HG03439 (cell line): ENCODE data around the gene LNPEP.

Experiments
- ATAC-seq: cut with Tn5 transposase; IDR thresholded peaks from one replicate; pipeline ENCODE4 v1.9.1; 2021; ENCODE audit warnings: mild to moderate bottlenecking, moderate library complexity; ENCODE audit not compliant: unreplicated experiment

LNPEP gene

DNA sequence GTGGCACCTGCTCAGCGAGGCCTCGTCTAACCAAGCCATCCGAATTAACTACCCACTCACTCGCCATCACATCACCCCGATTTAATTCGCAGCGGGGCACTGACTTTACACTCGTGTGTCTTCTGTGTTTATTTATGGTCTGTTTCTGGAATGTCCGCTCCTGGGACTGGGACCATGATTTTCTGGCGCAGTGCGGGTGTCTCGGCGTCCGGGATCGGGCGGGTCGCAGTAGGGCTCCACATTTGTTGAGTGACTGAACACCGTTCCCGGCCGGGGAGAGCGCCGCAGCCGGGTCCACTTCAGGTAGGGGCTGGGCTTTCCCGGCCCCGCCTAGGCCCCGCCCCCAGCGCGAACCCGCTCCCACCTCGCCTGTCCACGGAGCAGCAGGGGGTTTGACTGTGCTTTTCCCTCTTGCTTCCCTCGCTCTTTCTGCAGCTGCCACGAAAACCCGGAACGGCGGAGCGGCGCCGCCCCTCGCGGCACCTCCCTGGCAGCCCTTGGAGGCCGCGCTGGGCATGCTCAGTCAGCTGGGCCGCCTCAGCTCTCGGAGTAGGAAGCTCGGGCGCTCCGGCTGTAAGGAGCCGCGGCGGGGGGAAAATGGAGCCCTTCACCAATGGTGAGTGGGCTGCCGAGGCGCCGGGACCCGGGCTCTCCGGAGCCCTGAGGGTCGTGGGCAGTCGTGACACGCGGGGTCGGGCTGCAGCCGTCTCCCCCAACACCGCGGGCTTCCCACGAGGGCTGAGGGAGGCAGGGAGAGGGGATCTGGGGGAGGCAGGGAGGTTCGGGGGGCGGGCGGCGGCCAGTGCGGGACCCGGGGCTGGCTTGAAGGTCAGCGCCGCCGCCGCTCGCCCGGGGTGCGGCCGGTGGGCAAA, at the start of gene LNPEP:
Gene LNPEP, plus strand, starts transcription at position 522 of the 872 bp plus-strand sequence. Its CDS starts 76 bp downstream, at position 598.
- ATAC-seq, result peak; percentile 53

DNA sequence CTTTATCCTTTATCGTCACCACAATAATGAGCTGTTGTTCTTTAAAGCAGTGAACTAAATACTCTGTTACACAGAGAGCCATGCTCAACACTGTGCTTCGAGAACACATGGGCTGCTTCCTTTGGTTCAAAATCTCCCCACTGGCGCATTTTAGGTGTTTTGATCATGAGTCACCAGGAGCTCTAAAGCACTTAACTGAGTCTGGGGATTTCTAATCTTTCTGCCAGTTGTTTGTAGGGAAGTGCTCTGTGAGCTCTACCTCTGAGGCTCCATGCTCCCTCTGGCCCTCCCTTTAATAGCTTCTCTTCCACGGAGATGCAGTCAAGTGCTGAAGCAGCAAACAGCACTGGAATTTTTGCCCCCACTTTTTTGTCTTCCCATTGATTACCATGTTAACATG, 42.5 kb upstream of the LNPEP start:
- ATAC-seq, result no peak

DNA sequence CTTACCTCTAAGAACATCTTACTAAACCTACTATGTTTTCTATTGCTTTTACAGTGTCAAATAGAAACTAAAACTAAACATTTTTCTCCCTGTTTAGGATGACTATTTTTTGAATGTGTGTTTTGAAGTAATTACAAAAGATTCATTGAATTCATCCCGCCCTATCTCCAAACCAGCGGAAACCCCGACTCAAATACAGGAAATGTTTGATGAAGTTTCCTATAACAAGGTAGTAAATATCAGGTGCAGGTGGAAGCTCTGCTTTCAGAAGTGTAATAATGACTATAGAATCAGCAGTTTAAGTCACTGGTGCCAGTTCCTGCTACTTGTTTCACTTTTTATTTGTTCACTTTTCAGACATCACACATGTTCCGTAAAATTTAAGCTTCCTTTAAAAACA, 39.6 kb upstream of the LNPEP start:
- ATAC-seq, result peak; percentile 57

DNA sequence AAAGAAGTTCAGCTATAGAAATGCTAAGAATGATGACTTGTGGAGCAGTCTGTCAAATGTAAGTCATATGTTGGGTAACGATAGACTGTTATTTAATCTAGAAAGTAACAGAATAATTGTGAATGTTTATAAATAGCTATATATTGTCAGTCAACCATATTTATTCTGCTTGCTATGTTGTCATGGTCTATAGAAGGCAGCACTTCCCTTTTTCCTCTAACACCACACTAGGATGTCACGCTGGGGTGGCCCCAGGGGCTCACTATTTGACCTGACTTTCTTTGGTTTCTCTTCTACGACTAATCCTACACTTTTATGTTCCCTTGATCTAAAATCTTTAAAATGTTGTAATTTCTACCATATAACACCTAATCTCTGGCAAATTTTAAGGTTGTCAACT, 39.1 kb upstream of the LNPEP start:
- peak; percentile 81 for ATAC-seq

DNA sequence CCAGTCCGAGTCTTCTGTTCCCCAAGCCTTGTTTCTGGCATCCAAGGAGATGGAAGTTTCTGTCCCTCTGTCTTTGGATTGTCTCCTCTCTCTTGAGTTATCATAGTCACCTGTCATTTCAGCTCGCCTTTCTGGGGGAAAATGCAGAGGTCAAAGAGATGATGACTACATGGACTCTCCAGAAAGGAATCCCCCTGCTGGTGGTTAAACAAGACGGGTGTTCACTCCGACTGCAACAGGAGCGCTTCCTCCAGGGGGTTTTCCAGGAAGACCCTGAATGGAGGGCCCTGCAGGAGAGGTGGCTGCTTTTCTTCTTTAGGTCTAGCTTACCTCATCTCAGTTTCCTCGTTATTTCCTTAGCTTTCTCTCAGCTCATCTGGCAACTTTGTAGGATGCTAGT, 34.5 kb upstream of the LNPEP start:
- ATAC-seq, result no peak

DNA sequence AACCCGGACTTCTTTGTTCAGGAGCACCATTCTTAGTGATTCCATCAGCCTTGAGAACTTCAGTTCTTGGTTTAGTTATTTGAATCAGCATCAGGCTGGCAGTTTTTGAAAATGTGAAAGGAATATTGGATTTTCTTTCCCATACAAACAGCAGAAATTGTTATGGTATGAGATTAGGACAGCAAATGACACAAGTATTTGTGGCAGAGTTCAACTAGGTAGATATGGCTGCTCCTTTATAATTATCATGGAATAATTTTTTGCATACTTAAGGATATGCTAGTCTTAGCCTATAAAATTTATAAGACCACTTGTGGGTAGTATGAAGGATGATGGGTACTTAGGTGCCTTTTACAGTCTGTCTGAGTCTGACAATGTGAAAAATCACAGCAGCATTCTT, 34.0 kb upstream of the LNPEP start:
- ATAC-seq, result no peak

DNA sequence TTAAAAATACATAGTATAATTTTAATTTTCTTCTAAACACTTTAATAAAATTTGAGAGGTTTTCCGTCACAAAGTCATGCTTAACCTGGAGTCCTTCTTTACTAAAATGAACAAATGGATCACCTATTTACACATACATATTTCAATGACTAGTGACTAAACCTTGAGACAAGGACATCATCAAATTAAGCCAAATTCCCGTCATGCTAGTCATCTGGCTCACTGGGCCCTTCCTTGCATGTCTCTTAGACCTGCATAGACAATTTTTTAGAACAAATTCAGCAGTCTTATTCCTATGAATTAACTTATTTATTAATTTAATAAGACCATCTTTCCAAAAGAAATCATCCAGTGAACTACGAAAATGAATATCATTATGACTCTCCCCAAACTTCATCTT, 33.0 kb upstream of the LNPEP start:
- ATAC-seq, result no peak

DNA sequence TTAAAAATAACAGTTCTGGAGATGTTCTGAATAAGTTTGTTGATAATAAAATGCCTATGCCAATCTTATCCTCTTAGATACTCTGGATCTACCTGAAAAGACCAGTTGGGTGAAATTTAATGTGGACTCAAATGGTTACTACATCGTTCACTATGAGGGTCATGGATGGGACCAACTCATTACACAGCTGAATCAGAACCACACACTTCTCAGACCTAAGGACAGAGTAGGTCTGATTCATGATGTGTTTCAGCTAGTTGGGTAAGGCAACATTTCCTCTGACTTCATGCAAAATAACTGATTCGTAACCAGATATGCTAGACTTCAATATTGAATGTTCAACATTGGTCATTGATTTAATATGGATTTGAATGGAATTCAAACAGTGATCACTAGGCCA, 32.6 kb upstream of the LNPEP start:
- ATAC-seq, result no peak

DNA sequence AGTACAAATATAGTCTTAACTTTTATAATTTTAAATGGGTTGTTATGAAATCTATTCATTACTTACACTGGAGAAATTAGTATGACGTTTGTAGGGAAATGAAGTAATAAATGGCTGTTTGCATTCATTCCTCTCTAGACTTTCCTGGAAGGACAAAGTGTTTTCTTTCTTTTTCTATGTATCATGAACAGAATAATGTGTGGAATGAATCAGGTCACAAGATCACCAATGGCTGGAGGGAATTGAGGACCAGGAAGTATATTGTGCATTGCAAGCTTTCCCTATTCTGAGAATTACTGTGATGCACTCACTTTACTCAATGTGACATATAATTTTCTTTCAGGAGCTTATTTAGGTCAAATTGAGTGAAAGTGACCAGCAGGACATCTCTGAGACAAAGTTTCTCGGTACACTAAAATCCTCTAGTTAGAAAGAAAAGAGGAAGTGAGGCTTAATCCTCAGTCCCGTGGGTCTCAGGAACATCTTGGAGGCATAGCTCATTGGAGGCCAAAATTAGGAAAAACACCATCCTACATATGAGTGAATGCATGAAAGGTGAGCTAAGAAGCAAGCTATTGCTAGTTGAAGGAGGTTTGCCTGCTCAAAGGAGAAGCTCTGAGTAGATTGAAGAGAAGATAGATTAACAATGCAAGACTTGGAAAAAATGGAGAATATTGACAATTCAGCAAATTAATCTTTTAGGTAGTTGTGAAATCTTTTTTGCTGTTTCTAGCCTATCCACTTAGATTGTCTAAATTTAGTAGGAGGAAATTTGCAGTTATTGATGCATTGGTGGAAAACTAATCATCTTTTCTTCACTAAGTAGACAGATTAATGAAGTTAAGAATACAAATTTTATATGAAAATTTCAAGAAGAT, 31.6 kb upstream of the LNPEP start:
- no peak for ATAC-seq

DNA sequence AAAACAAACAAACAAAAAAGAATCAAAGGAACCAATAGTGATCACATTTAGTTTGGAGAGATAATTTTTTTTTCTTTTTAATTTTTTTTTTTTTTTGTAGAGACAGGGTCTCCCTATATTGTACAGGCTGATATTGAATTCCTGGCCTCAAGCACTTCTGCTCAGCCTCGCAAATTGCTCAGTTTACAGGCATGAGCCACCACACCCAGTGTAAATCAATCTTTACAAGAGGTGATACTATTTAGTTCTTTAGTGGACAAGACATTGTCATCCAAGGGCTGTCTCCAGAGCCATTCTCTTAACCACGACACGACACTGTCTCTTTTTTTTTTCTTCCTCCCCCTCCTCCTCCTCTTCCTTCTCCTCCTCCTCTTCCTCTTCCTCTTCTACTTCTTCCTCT, 30.0 kb upstream of the LNPEP start:
- no peak for ATAC-seq

DNA sequence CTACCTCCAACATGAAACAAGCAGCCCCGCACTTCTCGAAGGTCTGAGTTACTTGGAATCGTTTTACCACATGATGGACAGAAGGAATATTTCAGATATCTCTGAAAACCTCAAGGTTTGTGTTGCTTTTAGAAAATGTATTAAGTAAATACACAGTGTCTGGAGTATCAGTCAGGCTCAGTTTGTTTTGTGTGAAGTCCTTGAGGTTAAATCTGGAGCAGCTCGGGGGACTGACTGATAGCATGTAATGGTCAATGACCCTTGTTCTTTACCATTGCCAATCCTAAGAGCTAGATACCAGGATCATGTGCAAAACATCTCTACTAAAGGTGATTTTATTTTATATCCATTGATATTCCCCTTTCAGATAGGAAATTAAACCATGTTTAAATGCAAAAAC, 26.9 kb upstream of the LNPEP start:
- ATAC-seq, result no peak

DNA sequence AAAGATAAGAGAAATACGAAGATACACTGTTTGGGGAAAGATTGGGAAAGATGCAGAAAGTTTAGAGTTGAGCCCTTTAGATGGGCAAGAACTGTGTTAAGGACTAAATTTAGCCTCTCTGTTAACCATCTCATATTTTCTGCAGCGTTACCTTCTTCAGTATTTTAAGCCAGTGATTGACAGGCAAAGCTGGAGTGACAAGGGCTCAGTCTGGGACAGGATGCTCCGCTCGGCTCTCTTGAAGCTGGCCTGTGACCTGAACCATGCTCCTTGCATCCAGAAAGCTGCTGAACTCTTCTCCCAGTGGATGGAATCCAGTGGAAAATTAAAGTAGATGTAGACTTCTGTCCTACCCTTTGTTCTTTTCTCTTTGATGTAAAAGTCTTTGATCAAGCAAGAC, 26.4 kb upstream of the LNPEP start:
- no peak for ATAC-seq

DNA sequence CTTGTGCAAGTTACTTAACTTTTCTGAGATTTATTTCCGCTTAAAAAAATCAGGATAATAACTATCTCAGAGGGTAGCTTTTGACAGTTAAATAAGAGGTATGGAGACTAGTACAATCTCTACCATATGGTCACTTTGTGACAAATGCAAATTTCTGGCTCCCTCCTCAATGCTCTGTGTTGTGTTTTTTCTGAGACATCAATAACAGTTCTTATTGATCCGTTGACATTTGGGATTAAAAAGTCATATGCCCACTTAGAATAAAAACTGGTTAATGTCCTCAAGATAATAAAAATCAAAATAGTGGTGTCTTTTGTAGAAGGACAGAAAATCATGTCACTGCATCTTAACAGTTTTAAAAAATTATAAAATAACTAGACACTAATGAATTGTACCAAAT, 24.7 kb upstream of the LNPEP start:
- ATAC-seq, result no peak

DNA sequence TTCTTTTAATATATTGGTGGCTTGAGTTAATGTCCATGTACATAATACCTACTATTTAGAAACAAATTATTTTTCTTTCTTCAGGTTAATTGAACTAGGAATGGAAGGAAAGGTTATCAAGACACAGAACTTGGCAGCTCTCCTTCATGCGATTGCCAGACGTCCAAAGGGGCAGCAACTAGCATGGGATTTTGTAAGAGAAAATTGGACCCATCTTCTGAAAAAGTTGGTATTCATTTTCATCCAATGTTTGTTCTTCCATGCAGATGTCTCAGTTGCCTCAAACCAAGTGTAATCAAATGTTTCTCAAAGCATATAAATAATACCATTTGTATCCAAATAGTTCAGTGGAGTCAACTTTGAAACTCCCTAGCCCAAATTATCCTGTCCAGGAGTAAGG, 22.6 kb upstream of the LNPEP start:
- ATAC-seq, result no peak

DNA sequence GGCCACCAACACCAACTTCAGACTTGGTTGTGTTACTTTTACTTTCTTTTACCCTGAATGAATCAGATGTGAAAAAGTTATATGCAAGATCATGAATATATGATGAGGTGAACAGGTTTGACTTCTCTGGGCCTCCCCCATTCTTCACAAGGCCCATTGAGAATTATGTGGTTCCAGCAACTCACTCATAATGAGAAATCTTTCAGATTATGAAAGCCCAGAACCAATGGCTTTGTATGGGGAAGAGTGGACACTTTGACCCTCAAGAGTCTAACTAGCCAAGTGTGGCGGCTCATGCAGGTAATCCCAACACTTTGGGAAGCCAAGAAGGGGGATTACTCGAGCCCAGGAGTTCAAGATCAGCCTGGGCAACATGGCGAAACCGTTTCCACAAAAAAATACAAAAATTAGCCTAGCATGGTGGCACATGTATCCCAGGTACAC, 16.1 kb upstream of the LNPEP start:
- peak; percentile 71 for ATAC-seq

DNA sequence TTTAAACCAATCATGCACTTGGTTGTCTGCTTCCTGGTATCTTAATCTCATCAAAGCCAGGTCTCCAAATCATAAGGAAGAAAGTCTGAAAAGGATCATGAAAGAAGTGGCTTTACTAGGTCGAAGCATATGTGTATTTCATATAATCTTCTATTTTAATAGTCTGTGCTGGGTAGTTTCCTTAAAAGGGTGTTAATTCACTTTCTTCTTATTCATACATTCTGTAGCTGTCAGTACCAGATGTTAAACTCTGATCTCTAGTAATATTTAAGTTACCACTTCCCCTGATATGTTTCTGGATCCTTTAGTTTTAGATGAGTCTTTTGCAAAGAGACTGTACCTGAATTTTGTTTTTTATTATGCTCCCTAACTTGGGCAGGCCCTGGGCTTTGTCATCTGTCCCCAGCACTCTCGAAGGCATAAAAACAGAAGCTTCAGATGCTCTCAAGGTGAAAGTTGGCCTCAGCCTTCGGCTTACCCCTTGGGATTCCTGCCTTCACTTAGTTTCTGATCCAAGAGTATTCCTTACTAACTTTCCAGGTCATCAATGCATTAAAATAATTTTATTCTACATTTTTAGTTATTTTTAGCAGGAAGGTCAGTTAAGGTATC, 15.0 kb upstream of the LNPEP start:
- ATAC-seq, result no peak

DNA sequence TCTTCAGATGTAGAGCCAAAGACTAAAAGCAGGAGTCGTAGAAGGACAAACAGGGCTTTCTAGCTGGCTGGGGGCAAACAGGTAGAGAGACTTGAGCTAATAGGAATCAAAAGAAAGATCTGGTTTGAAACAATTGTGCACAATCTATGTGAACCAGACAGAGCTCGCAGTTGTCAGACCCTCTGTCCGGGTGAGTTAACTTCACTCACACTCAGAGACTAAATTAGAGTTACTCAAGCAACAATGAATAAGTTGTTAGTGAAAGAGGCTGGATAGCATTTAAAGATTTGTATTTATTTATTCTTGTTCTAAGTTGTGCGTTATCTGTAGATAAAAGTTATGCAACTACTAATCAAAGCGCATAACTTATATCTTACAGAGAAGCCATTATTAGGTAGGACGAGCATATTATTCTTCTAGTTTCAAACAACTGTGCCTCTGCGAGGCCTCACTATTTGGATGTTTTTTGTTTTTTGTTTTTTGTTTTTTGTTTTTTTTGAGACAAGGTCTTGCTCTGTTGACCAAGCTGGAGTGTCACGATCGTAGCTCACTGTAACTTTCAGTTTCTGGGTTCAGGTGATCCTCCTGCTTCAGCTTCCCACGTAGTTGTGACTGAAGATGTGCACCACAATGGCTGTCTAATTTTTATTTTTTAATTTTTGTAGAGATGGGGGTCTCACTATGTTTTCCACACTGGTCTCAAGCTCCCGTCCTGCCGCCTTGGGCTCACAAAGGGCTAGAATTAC, 13.2 kb upstream of the LNPEP start:
- ATAC-seq, result no peak

DNA sequence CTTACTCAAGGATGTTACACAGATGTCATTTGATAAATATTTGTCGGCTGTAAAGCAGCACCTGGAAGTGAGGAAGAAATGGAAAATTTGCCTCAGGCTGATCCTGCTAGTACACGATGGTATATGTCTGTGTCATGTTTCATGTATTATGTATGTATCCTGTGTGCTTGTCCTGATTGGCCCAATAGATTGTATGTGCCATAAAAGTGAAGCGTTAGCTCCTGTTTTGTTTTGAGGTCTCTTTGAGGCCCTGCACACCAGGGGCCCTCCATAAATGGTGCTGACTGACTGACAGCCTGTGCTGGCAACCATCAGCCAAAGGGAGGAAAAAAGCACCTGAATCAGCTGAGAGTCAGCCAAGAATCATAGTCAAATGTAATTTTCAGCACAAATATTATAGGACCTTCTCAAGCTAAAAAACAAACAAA, 11.8 kb upstream of the LNPEP start:
- no peak for ATAC-seq

DNA sequence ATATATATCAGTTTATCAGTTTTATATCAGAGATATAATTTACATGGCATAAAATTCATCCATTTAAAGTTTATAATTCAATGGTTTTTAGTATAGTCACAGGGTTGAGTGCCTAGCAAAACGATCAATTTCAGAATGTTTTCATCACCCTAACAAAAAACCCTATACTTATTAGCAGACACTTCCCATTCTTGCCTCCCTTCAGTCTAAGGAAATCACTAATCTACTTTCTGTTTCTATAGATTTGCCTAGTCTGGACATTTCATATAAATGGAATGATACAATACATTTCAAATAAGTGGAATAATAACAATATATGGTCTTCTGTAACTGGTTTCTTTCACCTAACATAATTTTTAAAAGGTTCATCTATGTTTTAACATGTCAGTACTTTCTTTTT, 9.6 kb upstream of the LNPEP start:
- no peak for ATAC-seq

DNA sequence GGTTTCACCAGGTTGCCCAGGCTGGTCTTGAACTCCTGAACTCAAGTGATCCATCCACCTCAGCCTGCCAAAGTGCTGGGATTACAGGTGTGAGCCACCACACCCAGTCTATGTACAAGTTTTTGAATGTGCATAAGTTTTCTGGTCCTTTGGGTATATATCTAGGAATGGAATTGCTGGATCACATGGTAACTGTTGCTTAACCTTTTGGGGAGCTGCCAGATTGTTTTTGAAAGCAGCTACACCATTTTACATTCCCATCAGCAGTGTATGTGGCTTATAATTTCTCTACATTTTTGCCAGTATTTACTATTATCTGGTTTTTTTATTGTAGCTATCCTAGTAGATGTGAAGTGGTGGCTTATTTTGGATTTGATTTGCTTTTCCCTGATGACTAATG, 8.9 kb upstream of the LNPEP start:
- no peak for ATAC-seq
